H1 (cell line): ENCODE results near the gene NAT10. TPM values are rescaled to one million over a fixed set of nuclear protein-coding genes. Genes with fewer than 3 reads are reported as not detected.

Experiments used
- CTCF ChIA-PET: fragments of 300-600 bp; sonication (Branson Sonifier 250); formaldehyde crosslinking; loops from one replicate; lab custom pipeline; 2021; ENCODE audit not compliant: partially characterized antibody; lab: Charles Lee
- POLR2A ChIA-PET: fragments of 300-600 bp; sonication (Branson Sonifier 250); formaldehyde crosslinking; loops from one replicate; lab custom pipeline; 2021; ENCODE audit warnings: inconsistent platforms; ENCODE audit not compliant: partially characterized antibody; lab: Charles Lee
- DNase-seq, 2 experiments: peaks; one replicate each; pipeline versions ENCODE4 v3.0.0 to v3.0.0-alpha.2; 2010 to 2022; ENCODE audit warnings: low spot score in 2 of 2, low read depth in 1 of 2, mixed read lengths in 1 of 2
- FAIRE-seq: peaks from 2 replicates; lab custom pipeline; 2011; peaks lifted over from hg19 to GRCh38; lab: Jason Lieb, UNC
- H2AFZ ChIP-seq: 2 replicates; pipeline ENCODE4 v1.8.1; 2012; ENCODE audit warnings: low read length, inconsistent platforms
- H2AK5ac ChIP-seq: 2 replicates; pipeline ENCODE4 v1.6.1; 2013; ENCODE audit warnings: low read depth, low read length
- H2BK120ac ChIP-seq: replicated peaks from 2 replicates; pipeline ENCODE3; 2013; ENCODE audit warnings: low read depth, low read length, inconsistent platforms
- H2BK12ac ChIP-seq: 2 replicates; pipeline ENCODE4 v1.6.1; 2013; ENCODE audit warnings: low read depth, low read length
- H2BK15ac ChIP-seq: 2 replicates; pipeline ENCODE4 v1.6.1; 2013; ENCODE audit warnings: low read length
- H2BK20ac ChIP-seq: 2 replicates; pipeline ENCODE4 v1.6.1; 2013; ENCODE audit warnings: low read length
- H2BK5ac ChIP-seq: 2 replicates; pipeline ENCODE4 v1.6.1; 2013; ENCODE audit warnings: low read depth, low read length
- H3K14ac ChIP-seq: 2 replicates; pipeline ENCODE4 v1.6.1; 2013; ENCODE audit warnings: inconsistent platforms; ENCODE audit not compliant: insufficient read length
- H3K18ac ChIP-seq: 2 replicates; pipeline ENCODE4 v1.6.1; 2013; ENCODE audit warnings: low read length; ENCODE audit errors: extremely low read depth
- H3K23ac ChIP-seq: 2 replicates; pipeline ENCODE4 v1.6.1; 2013; ENCODE audit warnings: inconsistent platforms; ENCODE audit not compliant: insufficient read length
- H3K23me2 ChIP-seq: 2 replicates; pipeline ENCODE4 v1.6.1; 2013; ENCODE audit warnings: low read depth, low read length
- H3K27ac ChIP-seq: 2 replicates; pipeline ENCODE4 v1.6.1; 2011; ENCODE audit warnings: low read depth, low read length, inconsistent platforms
- H3K27me3 ChIP-seq, 4 experiments: replicated peaks in 1 of 4; 1 replicate in 1 of 4; 2 replicates in 3 of 4; pipeline versions ENCODE4 v1.6.1 to v1.8.1; 2011 to 2013; ENCODE audit warnings: low read length in 3 of 4, mild to moderate bottlenecking in 3 of 4, inconsistent platforms in 2 of 4, mixed read lengths in 2 of 4, moderate library complexity in 1 of 4; ENCODE audit not compliant: control insufficient read depth in 3 of 4, insufficient read depth in 3 of 4; ENCODE audit errors: extremely low read depth in 1 of 4
- H3K36me3 ChIP-seq, 4 experiments: 2 replicates each; pipeline versions ENCODE4 v1.6.1 to v1.8.1; 2011 to 2013; ENCODE audit warnings: mild to moderate bottlenecking in 4 of 4, low read length in 3 of 4, moderate library complexity in 2 of 4, control low read depth in 1 of 4, inconsistent platforms in 1 of 4; ENCODE audit not compliant: insufficient read depth in 4 of 4, control insufficient read depth in 2 of 4
- H3K4ac ChIP-seq: replicated peaks from 2 replicates; pipeline ENCODE3; 2013; ENCODE audit warnings: low read length, low read depth, mixed read lengths, inconsistent platforms; ENCODE audit not compliant: insufficient read length
- H3K4me1 ChIP-seq, 4 experiments: replicated peaks in 1 of 4; 1 replicate in 1 of 4; 2 replicates in 3 of 4; pipeline versions ENCODE4 v1.6.1 to v1.8.1; 2011 to 2013; ENCODE audit warnings: low read length in 3 of 4, inconsistent platforms in 2 of 4, mixed read lengths in 1 of 4; ENCODE audit not compliant: insufficient read depth in 4 of 4, control insufficient read depth in 3 of 4
- H3K4me2 ChIP-seq, 2 experiments: 2 replicates each; pipeline versions ENCODE4 v1.6.1 to v1.8.1; 2011 to 2013; ENCODE audit warnings: low read depth in 2 of 2, low read length in 2 of 2, control low read depth in 1 of 2, inconsistent platforms in 1 of 2, mild to moderate bottlenecking in 1 of 2; ENCODE audit not compliant: insufficient read depth in 1 of 2
- H3K4me3 ChIP-seq, 4 experiments: fragments of 200-600, 300-600 bp in 1 of 4; sonication (generic), shearing (Covaris generic), sonication (Bioruptor Twin) in 1 of 4; 2 replicates each; pipeline versions ENCODE4 v1.5.1 to v1.8.1; 2011 to 2016; ENCODE audit warnings: low read length in 4 of 4, low read depth in 3 of 4, control low read depth in 2 of 4, inconsistent platforms in 2 of 4, mild to moderate bottlenecking in 2 of 4, mixed read lengths in 1 of 4, moderate library complexity in 1 of 4; ENCODE audit not compliant: insufficient read depth in 2 of 4; ENCODE audit errors: extremely low read depth in 1 of 4
- H3K56ac ChIP-seq: replicated peaks from 2 replicates; pipeline ENCODE3; 2013; ENCODE audit warnings: low read depth, mild to moderate bottlenecking, mixed read lengths, low read length, inconsistent platforms; ENCODE audit not compliant: insufficient read length
- H3K79me1 ChIP-seq: 2 replicates; pipeline ENCODE4 v1.6.1; 2013; ENCODE audit warnings: low read depth, low read length, control low read depth
- H3K79me2 ChIP-seq, 2 experiments: 2 replicates each; pipeline versions ENCODE4 v1.6.1 to v1.8.1; 2012 to 2013; ENCODE audit warnings: low read length in 2 of 2, mild to moderate bottlenecking in 2 of 2, inconsistent platforms in 1 of 2; ENCODE audit not compliant: insufficient read depth in 2 of 2, control insufficient read depth in 1 of 2
- H3K9ac ChIP-seq, 4 experiments: replicated peaks in 1 of 4; 1 replicate in 1 of 4; 2 replicates in 3 of 4; pipeline versions ENCODE4 v1.6.1 to v1.8.1; 2011 to 2013; ENCODE audit warnings: low read depth in 3 of 4, low read length in 3 of 4, control low read depth in 2 of 4, mild to moderate bottlenecking in 2 of 4, moderate library complexity in 2 of 4, inconsistent platforms in 1 of 4; ENCODE audit errors: extremely low read depth in 1 of 4
- H3K9me3 ChIP-seq, 2 experiments: 2 replicates each; pipeline versions ENCODE4 v1.6.1 to v1.8.1; 2012 to 2013; ENCODE audit warnings: mild to moderate bottlenecking in 2 of 2, moderate library complexity in 2 of 2, control low read depth in 1 of 2, inconsistent platforms in 1 of 2, low read depth in 1 of 2, low read length in 1 of 2, mixed read lengths in 1 of 2; ENCODE audit not compliant: insufficient read depth in 2 of 2
- H4K20me1 ChIP-seq, 2 experiments: replicated peaks in 1 of 2; 2 replicates each; pipeline versions ENCODE3 to v1.8.1; 2011 to 2013; ENCODE audit warnings: inconsistent platforms in 2 of 2, low read length in 2 of 2, mild to moderate bottlenecking in 1 of 2; ENCODE audit not compliant: insufficient read depth in 2 of 2, control insufficient read depth in 1 of 2
- H4K5ac ChIP-seq: 2 replicates; pipeline ENCODE4 v1.6.1; 2013; ENCODE audit warnings: low read length, low read depth, mixed read lengths, inconsistent platforms; ENCODE audit not compliant: insufficient read length
- H4K8ac ChIP-seq: 2 replicates; pipeline ENCODE4 v1.8.0; 2013; ENCODE audit warnings: mild to moderate bottlenecking, moderate library complexity, low read length, inconsistent platforms; ENCODE audit not compliant: insufficient read depth; ENCODE audit errors: extremely low read depth
- H4K91ac ChIP-seq: replicated peaks from 2 replicates; pipeline ENCODE3; 2013; ENCODE audit warnings: low read length, mixed read lengths, inconsistent platforms; ENCODE audit not compliant: insufficient read length
- BACH1 ChIP-seq: IDR thresholded peaks from 2 replicates; pipeline ENCODE4 v1.6.1; 2012; ENCODE audit warnings: low read length, improper control_type of control experiment
- BCL11A ChIP-seq, 2 experiments: IDR thresholded peaks; one replicate each; pipeline ENCODE4 v1.6.1; 2011; ENCODE audit warnings: low read depth in 2 of 2, low read length in 2 of 2, mild to moderate bottlenecking in 2 of 2
- BRCA1 ChIP-seq: IDR thresholded peaks from 2 replicates; pipeline ENCODE4 v1.6.1; 2012; ENCODE audit warnings: low read depth, low read length, improper control_type of control experiment
- FOSL1 ChIP-seq: IDR thresholded peaks from 2 replicates; pipeline ENCODE4 v1.6.1; 2011; ENCODE audit warnings: mild to moderate bottlenecking, low read depth, low read length, moderate library complexity; ENCODE audit not compliant: insufficient read depth
- GTF2F1 ChIP-seq: IDR thresholded peaks from 2 replicates; pipeline ENCODE4 v1.6.1; 2012; ENCODE audit warnings: low read depth, low read length, improper control_type of control experiment, borderline replicate concordance
- HDAC2 ChIP-seq, 2 experiments: fragments of 300-600 bp in 1 of 2; sonication (generic) in 1 of 2; IDR thresholded peaks; 2 replicates each; pipeline ENCODE4 v1.6.1; 2011 to 2012; ENCODE audit warnings: low read depth in 2 of 2, low read length in 2 of 2, mild to moderate bottlenecking in 2 of 2, moderate library complexity in 2 of 2, borderline replicate concordance in 1 of 2, inconsistent platforms in 1 of 2
- JUN ChIP-seq: IDR thresholded peaks from 2 replicates; pipeline ENCODE4 v1.6.1; 2011; ENCODE audit warnings: low read depth, mild to moderate bottlenecking, improper control_type of control experiment, low read length
- KDM5A ChIP-seq: fragments of 200-600 bp; IDR thresholded peaks from 2 replicates; pipeline ENCODE4 v1.7.1; 2012; ENCODE audit warnings: mild to moderate bottlenecking, low read length, inconsistent platforms, mixed read lengths
- MAFK ChIP-seq: IDR thresholded peaks from 2 replicates; pipeline ENCODE4 v1.6.1; 2012; ENCODE audit warnings: low read depth, mild to moderate bottlenecking, improper control_type of control experiment, low read length
- POLR2A ChIP-seq, 2 experiments: IDR thresholded peaks; 1 replicate in 1 of 2; 2 replicates in 1 of 2; pipeline ENCODE4 v1.6.1; 2011; ENCODE audit warnings: low read depth in 2 of 2, low read length in 2 of 2, mild to moderate bottlenecking in 2 of 2; ENCODE audit errors: control extremely low read depth in 1 of 2
- RFX5 ChIP-seq: IDR thresholded peaks from 2 replicates; pipeline ENCODE4 v1.6.1; 2011; ENCODE audit warnings: low read depth, low read length, improper control_type of control experiment, borderline replicate concordance
- SUZ12 ChIP-seq: fragments of 200-600 bp; sonication (generic); IDR thresholded peaks from 2 replicates; pipeline ENCODE4 v1.6.1; 2012; ENCODE audit warnings: mild to moderate bottlenecking, inconsistent platforms, low read length, moderate library complexity, mixed read lengths
- WGBS, 2 experiments: shearing (Covaris generic) in 1 of 2; methylation state at CpG; one replicate each; pipeline versions ENCODE4 v1.1.6 to v1.1.7; 2013 to 2015; ENCODE audit warnings: low lambda C conversion rate in 2 of 2, mixed read lengths in 2 of 2, inconsistent platforms in 1 of 2, low coverage in 1 of 2, missing lambda C conversion rate in 1 of 2; ENCODE audit not compliant: insufficient replicate concordance in 2 of 2, insufficient coverage in 1 of 2, insufficient read length in 1 of 2; ENCODE audit errors: extremely low coverage in 1 of 2, missing lambda C conversion rate in 1 of 2; 5-methylcytosine and 5-hydroxymethylcytosine counted together
- polyA plus RNA-seq, 7 experiments: library from polyadenylated mRNA; depleted of rRNA in 3 of 7; stranded (reverse) in 5 of 7; unstranded in 2 of 7; fragments of >200 nt in 5 of 7; fragments of 200-250 nt in 2 of 7; gene quantifications; 1 replicate in 5 of 7; 2 replicates in 1 of 7; 4 replicates in 1 of 7; pipeline versions ENCODE4 v1.2.1 to v1.2.3, GENCODE V29; 2011 to 2013; ENCODE audit warnings: missing spikeins in 2 of 7, mixed read lengths in 2 of 7
- total RNA-seq: library from RNA; stranded (reverse); fragmentation: NEBNext Ultra II Directional; extraction: Animal tissue kit (Norgen Biotek cat#: 25700); gene quantifications from 2 replicates; pipeline ENCODE4 v1.2.1, GENCODE V29; 2021
- TF ChIP-seq, protein P1 (sequence below): IDR thresholded peaks from 2 replicates; pipeline ENCODE4 v1.6.1; 2012; ENCODE audit warnings: inconsistent platforms
- TF ChIP-seq, protein P2 (sequence below): IDR thresholded peaks from 2 replicates; pipeline ENCODE4 v1.6.1; 2011; ENCODE audit warnings: low read length, improper control_type of control experiment

Gene NAT10
- total and polyA plus RNA-seq, 2 of the 8 experiments (the other 6 are each of a cell fraction or from before 2014, with no cell fraction given) = 66.3 to 89.6 TPM

DNA sequence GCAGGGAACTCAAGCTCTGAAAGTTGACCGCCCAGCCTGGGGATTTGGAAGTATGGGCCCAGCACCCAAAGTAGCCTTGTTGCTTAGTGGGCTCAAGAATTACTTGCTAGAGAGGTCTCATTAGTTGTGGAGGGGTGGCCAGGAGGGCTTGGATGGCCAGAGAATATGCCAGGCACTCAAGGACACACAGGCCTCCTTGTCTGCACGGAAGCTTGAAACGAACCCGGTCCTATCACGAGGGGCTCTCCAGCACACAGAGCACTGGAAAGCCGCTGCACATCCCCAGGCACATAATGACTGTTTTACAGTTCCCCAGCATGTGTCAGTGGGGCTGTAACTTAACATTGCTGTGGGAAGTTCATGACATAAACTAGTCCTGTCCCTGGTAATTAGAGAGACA is 55.9 kb downstream of the NAT10 start:
- H3K27ac ChIP-seq = no peak overlapping the region
- no peaks in the 10 kb centered on the region for H3K79me2 ChIP-seq
- no peaks in the 10 kb centered on the region for H3K79me1 ChIP-seq
- H3K18ac ChIP-seq = no peak overlapping the region
- H3K36me3 ChIP-seq = no peaks in the 10 kb centered on the region
- no peak overlapping the region for H2BK12ac ChIP-seq
- H3K9ac ChIP-seq = no peak overlapping the region
- H3K27me3 ChIP-seq = no peaks in the 10 kb centered on the region
- peaks cover 0 to 12% of the 10 kb centered on the region in 2 experiments for H4K20me1 ChIP-seq
- H2AFZ ChIP-seq = no peak overlapping the region
- H3K23me2 ChIP-seq = no peaks in the 10 kb centered on the region
- CTCF ChIA-PET = interaction anchor here (1.1 to 2.0 kb wide), 5 partner anchors 11 to 204 kb away, joined by 4 to 8 read pairs (median 5); no protein-coding TSS in a partner anchor
- no peak overlapping the region for H4K8ac ChIP-seq
- no peak overlapping the region for H3K56ac ChIP-seq
- no peaks in the 10 kb centered on the region for H3K4me1 ChIP-seq
- no peak overlapping the region for H4K91ac ChIP-seq
- DNase-seq (no peak), FAIRE-seq (no peak)
- no peak overlapping the region for H3K4me2 ChIP-seq
- no peaks in the 10 kb centered on the region for H3K9me3 ChIP-seq
- H2BK120ac ChIP-seq = no peak overlapping the region
- H2AK5ac ChIP-seq = no peak overlapping the region
- no peak overlapping the region for H3K23ac ChIP-seq
- WGBS, 2 experiments = 96% methylated on average over 6 of the region's 6 CpGs; no CpG with 5 or more reads in 1 of the 2 experiments
- no peak overlapping the region for H2BK15ac ChIP-seq
- no peak overlapping the region for H3K14ac ChIP-seq
- POLR2A ChIA-PET = no interaction called here
- H2BK20ac ChIP-seq = no peak overlapping the region
- no peak overlapping the region for H4K5ac ChIP-seq
- no peak overlapping the region for H3K4ac ChIP-seq
- H2BK5ac ChIP-seq = no peak overlapping the region
- no peak overlapping the region for H3K4me3 ChIP-seq
- TF ChIP-seq, protein P1, sequence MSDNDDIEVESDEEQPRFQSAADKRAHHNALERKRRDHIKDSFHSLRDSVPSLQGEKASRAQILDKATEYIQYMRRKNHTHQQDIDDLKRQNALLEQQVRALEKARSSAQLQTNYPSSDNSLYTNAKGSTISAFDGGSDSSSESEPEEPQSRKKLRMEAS = no peak
- TF ChIP-seq, protein P2, sequence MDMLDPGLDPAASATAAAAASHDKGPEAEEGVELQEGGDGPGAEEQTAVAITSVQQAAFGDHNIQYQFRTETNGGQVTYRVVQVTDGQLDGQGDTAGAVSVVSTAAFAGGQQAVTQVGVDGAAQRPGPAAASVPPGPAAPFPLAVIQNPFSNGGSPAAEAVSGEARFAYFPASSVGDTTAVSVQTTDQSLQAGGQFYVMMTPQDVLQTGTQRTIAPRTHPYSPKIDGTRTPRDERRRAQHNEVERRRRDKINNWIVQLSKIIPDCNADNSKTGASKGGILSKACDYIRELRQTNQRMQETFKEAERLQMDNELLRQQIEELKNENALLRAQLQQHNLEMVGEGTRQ = no peak
- TF ChIP-seq RFX5 (no peak), HDAC2 (IDR thresholded peaks at IDR 0.05; ENCODE audit: borderline replicate concordance in 1 of 2, low read depth in 2 of 2, low read length in 2 of 2) (no peak), BCL11A (IDR thresholded peaks at IDR 0.05; ENCODE audit: low read depth in 2 of 2, low read length in 2 of 2) (no peak), BACH1 (no peak), MAFK (no peak), FOSL1 (no peak), BRCA1 (no peak), SUZ12 (no peak), KDM5A (no peak), JUN (no peak), POLR2A (IDR thresholded peaks at IDR 0.05; ENCODE audit: control extremely low read depth in 1 of 2, low read depth in 2 of 2, low read length in 2 of 2) (no peak), GTF2F1 (no peak)
